ENCODE data around the gene CAMK2D.

GRCh38 chr4:113555868-113556267 lies 205.7 kb downstream of the CAMK2D start:
- TF ChIP-seq CTCF (conservative IDR thresholded peaks at IDR 0.05) (no peak), ZFX (IDR thresholded peaks at IDR 0.05) (no peak)

Measured in C4-2B (cell line).